OCI-LY3 (cell line): ENCODE results near the gene ZCCHC9.
"Not testable (repeated sequence)": the region's sequence is repeated elsewhere in the genome, so short reads cannot be mapped to it uniquely, and the experiment has no call there.

Experiments
- EZH2phosphoT487 ChIP-seq: fragments of 200-600 bp; shearing (Covaris generic); IDR thresholded peaks from 2 replicates; pipeline ENCODE4 v1.6.1; 2018; ENCODE audit warnings: antibody characterized with exemption, mixed run types, low read depth
- TF ChIP-seq, protein P1 (sequence below): fragments of 200-600, 300-600 bp; sonication (generic); IDR thresholded peaks from 2 replicates; pipeline ENCODE4 v1.5.1; 2014; ENCODE audit warnings: antibody characterized with exemption, low read length, low read depth

DNA sequence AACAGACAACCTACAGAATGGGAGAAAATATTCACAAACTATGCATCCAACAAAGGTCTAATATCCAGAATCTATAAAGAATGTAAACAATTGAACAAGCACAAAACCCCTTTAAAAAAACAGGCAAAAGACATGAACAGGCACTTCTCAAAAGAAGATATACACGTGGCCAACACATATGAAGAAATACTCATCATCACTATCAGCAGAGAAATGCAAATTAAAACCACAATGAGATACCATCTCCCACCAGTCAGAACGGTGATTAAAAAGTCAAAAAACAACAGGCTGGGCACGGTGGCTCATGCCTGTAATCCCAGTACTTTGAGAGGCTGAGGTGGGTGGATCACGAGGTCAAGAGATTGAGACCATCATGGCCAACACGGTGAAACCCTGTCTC is 7.4 kb upstream of the ZCCHC9 start:
- TF ChIP-seq EZH2phosphoT487 = not testable (repeated sequence)
- TF ChIP-seq, protein P1, sequence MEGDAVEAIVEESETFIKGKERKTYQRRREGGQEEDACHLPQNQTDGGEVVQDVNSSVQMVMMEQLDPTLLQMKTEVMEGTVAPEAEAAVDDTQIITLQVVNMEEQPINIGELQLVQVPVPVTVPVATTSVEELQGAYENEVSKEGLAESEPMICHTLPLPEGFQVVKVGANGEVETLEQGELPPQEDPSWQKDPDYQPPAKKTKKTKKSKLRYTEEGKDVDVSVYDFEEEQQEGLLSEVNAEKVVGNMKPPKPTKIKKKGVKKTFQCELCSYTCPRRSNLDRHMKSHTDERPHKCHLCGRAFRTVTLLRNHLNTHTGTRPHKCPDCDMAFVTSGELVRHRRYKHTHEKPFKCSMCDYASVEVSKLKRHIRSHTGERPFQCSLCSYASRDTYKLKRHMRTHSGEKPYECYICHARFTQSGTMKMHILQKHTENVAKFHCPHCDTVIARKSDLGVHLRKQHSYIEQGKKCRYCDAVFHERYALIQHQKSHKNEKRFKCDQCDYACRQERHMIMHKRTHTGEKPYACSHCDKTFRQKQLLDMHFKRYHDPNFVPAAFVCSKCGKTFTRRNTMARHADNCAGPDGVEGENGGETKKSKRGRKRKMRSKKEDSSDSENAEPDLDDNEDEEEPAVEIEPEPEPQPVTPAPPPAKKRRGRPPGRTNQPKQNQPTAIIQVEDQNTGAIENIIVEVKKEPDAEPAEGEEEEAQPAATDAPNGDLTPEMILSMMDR = not testable (repeated sequence)
